Stomach smooth muscle (tissue), 2 donors: Measurements from ENCODE around the gene LY6G5C.

Experiments used
- H3K27ac ChIP-seq: one replicate; pipeline ENCODE4 v1.7.0; 2013; ENCODE audit warnings: mild to moderate bottlenecking, low read length, inconsistent platforms
- H3K27me3 ChIP-seq, 2 donors: one replicate each; pipeline ENCODE4 v1.7.0; 2013; ENCODE audit warnings: low read length in 2 of 2; ENCODE audit not compliant: insufficient read depth in 2 of 2, control insufficient read depth in 1 of 2
- H3K36me3 ChIP-seq, 2 donors: one replicate each; pipeline ENCODE4 v1.7.0; 2013; ENCODE audit warnings: low read length in 2 of 2; ENCODE audit not compliant: control insufficient read depth in 2 of 2, insufficient read depth in 2 of 2
- H3K4me1 ChIP-seq: one replicate; pipeline ENCODE4 v1.7.0; 2013; ENCODE audit warnings: low read length; ENCODE audit not compliant: control insufficient read depth, insufficient read depth
- H3K4me3 ChIP-seq, 2 donors: one replicate each; pipeline ENCODE4 v1.7.0; 2013; ENCODE audit warnings: low read length in 2 of 2
- H3K9ac ChIP-seq, 2 donors: one replicate each; pipeline ENCODE4 v1.7.0; 2013; ENCODE audit warnings: low read length in 2 of 2, mild to moderate bottlenecking in 1 of 2
- H3K9me3 ChIP-seq, 2 donors: one replicate each; pipeline ENCODE4 v1.7.0; 2013; ENCODE audit warnings: low read length in 2 of 2; ENCODE audit not compliant: control insufficient read depth in 2 of 2
- donor health status: healthy.
- donor health status: Pancreatic carcinoma.

Gene LY6G5C

DNA sequence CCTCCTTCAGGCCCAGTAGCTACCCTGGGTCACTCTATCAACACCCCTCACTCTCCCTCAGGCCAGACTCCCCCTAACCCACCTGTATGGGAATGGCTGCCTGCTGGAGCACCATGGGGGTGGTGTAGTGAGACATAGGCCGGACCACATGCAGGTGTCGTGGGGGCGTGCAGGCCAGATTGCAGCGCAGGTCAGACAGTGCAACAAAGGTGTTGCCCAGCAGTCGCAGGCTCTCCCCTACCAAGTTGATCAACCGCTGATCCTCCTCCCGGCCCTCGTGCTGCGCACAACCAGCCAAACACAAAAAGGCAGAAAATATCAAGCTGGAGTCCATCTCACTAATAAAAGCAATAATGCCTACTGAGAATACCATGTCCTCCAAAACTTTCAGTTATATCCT is 35.5 kb downstream of the LY6G5C start:
- H3K27ac ChIP-seq: no peak overlapping the region
- peaks cover 77 to 81% of the 10 kb centered on the region in 2 donors for H3K36me3 ChIP-seq
- no peaks in the 10 kb centered on the region for H3K9me3 ChIP-seq
- no peak overlapping the region for H3K4me3 ChIP-seq
- H3K4me1 ChIP-seq: peaks cover 3% of the 10 kb centered on the region
- H3K9ac ChIP-seq: no peak overlapping the region
- H3K27me3 ChIP-seq: no peaks in the 10 kb centered on the region

DNA sequence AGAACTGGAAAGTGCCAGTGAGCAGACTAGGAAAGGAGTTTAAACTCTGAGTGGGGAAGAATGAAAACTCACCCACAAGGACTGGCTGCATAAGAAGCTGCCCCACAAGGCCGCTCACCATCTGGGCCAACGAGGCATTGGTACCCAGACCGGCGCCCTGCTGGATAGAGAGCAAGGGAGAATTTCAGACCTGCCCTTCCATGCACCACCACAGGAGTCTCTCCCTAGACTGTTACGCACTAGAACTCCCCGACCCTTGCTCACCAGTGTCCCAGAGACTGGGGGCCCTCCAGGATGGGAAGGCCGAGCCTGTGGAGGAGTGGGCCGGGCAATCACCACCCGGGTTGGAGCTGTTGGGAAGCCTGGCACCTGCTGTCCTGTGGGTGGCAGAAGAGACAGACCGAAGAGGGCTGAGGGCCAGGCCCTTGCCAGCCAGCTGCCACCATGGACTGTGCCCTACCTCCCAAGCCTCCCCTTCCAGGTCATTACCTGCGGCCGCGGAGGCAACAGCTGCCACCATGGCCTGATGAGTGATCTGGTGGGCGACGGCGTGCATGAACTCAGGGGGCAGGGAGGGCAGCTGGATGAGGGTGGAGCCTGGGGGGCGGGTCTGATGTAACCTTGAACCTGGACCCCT is 36.9 kb downstream of the LY6G5C start:
- Histone ChIP-seq H3K27ac (no peak overlapping the region), H3K36me3 (peaks cover 78 to 84% of the 10 kb centered on the region in 2 donors), H3K9me3 (no peaks in the 10 kb centered on the region), H3K27me3 (no peaks in the 10 kb centered on the region), H3K4me3 (no peak overlapping the region), H3K9ac (no peak overlapping the region), H3K4me1 (no peaks in the 10 kb centered on the region)

DNA sequence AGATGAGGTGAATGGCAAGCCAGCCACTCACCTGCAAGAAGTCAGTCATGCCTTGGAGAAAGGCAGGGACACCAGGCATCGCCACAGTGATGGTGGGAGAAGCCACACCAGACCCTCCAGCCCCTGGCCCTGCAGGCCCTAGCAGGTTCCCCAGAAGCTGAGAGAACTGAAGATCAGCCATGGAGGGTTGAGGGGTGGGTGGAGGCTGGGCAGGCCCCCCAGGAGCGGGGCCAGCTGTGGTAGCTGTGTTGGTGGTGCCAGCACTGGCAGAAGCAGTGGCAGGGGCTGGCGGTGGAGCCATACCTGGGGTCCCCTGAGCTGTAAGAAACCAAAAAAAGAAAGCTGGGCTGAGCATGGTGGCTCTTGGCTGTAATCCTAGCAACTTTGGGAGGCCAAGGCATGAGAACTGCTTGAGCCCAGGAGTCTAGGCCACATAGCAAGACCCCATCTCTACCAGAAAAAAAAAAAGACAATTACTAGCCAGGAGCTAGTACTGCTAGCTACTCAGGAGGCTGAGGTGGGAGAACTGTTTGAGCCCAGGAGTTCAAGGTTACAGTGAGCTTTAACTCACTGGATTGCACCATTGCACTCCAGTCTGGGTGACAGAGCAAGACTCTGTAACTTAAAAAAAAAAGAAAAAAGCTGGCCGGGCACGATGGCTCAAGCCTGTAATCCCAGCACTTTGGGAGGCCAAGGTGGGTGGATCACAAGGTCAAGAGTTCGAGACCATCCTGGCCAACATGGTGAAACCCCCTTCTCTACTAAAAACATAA is 37.9 kb downstream of the LY6G5C start:
- Histone ChIP-seq H3K4me3 (no peak overlapping the region), H3K4me1 (no peaks in the 10 kb centered on the region), H3K9me3 (no peaks in the 10 kb centered on the region), H3K27ac (no peak overlapping the region), H3K27me3 (no peaks in the 10 kb centered on the region), H3K9ac (no peak overlapping the region), H3K36me3 (peaks cover 71 to 76% of the 10 kb centered on the region in 2 donors)

DNA sequence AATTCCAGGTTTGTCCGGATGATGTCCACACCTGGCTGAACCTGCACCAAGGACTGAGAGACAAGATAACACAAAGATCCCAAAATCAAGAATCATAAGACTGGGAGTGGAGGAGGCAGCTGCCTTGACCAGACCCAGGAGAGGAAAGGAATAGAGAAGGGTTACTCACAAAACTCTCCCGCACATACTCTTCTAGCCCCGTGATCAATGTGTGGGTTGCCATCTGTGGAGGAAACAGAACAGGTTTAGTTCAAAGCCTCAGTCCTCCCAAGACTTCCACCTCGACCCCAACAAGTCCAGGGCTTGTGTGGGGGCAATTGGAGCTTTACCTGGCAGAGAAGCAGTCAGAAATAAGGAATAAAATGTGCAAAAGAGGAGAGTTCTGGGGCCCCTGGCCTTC is 39.5 kb downstream of the LY6G5C start:
- Histone ChIP-seq H3K9me3 (no peaks in the 10 kb centered on the region), H3K27ac (no peak overlapping the region), H3K36me3 (peaks cover 74 to 78% of the 10 kb centered on the region in 2 donors), H3K9ac (no peak overlapping the region), H3K27me3 (no peaks in the 10 kb centered on the region), H3K4me1 (no peaks in the 10 kb centered on the region), H3K4me3 (no peak overlapping the region)

DNA sequence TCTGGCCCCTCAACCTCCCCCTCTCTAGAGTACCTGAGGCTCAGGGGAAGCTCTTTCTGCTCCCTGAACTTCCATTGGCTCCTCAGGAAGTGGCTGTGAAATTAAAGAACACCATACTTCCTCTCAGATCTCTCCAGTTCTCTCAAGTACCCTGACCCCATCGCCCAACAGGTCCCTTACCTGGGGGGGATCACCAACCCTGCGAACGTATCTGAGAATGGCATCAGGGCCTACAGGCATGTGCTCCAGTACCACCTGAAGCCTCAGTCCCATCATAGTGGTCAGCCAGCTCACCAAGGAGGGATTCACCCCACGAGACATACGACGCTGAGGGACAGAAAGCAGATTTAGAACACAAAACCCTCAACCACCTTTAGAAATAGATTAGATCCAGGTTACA is 40.3 kb downstream of the LY6G5C start:
- H3K4me3 ChIP-seq: no peak overlapping the region
- H3K27me3 ChIP-seq: no peaks in the 10 kb centered on the region
- H3K9ac ChIP-seq: no peak overlapping the region
- H3K9me3 ChIP-seq: no peaks in the 10 kb centered on the region
- no peak overlapping the region for H3K27ac ChIP-seq
- no peaks in the 10 kb centered on the region for H3K4me1 ChIP-seq
- peaks cover 74 to 78% of the 10 kb centered on the region in 2 donors for H3K36me3 ChIP-seq

DNA sequence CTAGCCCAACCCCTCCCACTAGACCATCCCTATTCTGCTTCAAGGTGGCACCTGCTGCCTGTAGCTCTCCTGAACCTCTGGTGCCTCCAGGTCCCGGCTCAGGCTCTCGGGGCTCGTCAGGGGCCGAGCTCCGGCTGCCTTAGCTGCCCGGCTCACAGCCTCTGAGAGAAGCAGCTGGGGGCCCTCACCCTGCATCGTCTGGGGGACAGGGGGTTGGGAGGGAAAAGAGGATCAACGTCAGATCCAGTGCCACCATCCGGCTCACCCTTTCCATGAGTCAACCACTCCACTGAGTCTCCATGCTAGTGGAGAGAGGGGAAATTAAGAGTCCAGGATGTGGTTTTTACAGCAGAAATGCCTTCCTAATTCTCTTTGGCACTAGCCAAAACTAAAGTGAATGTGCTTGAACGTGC is 41.4 kb downstream of the LY6G5C start:
- Histone ChIP-seq H3K9ac (no peak overlapping the region), H3K27ac (no peak overlapping the region), H3K9me3 (no peaks in the 10 kb centered on the region), H3K4me3 (no peak overlapping the region), H3K36me3 (peaks cover 74 to 78% of the 10 kb centered on the region in 2 donors), H3K4me1 (no peaks in the 10 kb centered on the region), H3K27me3 (no peaks in the 10 kb centered on the region)

DNA sequence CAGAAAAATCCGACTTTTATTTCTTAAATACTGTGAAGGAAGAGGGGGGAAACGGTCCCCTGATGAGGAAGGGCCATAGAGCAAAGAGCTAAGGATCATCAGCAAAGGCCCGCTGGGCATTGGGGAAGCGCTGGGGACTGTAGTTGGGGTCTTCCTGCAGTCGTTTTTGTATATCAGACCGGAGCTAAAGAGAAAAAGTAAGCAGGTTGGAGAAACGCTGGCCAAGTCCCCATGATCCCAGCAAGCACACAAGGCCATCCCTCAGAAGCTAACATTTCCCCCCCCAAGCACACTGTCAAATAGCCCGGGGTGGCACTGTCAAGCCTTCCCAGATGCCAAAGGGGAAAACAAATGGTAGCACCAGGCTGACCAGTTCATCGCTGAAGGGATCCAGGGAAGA is 41.8 kb downstream of the LY6G5C start:
- Histone ChIP-seq H3K27ac (no peak overlapping the region), H3K4me3 (no peak overlapping the region), H3K9ac (no peak overlapping the region), H3K4me1 (no peaks in the 10 kb centered on the region), H3K36me3 (peaks cover 74 to 78% of the 10 kb centered on the region in 2 donors), H3K9me3 (no peaks in the 10 kb centered on the region), H3K27me3 (no peaks in the 10 kb centered on the region)

DNA sequence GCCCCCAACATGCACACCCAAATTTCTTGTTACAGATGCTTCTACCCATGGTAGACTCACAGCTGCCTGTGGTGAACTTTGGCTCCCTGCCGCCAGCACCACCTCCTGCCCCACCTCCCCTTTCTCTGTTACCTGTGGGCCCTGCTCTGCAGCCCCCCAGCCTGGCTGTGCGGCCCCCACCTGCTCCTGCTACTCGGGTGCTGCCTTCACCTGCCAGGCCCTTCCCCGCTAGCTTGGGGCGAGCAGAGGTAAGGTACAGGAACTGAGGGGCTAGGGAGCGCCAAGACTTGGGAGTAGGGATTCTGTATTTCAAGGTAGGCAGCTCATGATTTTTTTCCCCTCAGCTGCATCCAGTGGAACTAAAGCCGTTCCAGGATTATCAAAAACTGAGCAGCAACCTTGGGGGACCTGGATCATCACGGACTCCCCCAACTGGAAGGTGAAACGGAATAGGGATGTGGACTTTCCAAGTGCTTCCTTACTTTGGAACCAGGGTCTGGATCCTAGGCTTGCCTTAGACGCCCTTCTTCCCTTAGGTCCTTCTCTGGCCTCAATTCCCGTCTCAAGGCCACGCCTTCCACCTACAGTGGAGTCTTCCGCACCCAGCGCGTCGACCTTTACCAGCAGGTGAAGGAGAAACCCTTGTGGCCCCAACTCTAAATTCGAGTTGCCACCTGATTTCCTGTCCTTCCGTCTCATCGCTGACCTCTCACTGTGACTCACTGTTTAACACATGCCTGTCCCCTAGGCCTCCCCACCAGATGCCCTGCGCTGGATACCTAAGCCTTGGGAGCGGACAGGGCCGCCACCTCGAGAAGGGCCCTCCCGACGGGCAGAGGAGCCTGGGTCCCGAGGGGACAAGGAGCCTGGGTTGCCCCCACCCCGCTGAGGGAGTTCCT is 43.9 kb downstream of the LY6G5C start:
- peaks cover 64 to 75% of the 10 kb centered on the region in 2 donors for H3K36me3 ChIP-seq
- H3K4me3 ChIP-seq: no peak overlapping the region
- H3K9me3 ChIP-seq: no peaks in the 10 kb centered on the region
- H3K4me1 ChIP-seq: no peaks in the 10 kb centered on the region
- H3K9ac ChIP-seq: no peak overlapping the region
- H3K27ac ChIP-seq: no peak overlapping the region
- H3K27me3 ChIP-seq: no peaks in the 10 kb centered on the region

DNA sequence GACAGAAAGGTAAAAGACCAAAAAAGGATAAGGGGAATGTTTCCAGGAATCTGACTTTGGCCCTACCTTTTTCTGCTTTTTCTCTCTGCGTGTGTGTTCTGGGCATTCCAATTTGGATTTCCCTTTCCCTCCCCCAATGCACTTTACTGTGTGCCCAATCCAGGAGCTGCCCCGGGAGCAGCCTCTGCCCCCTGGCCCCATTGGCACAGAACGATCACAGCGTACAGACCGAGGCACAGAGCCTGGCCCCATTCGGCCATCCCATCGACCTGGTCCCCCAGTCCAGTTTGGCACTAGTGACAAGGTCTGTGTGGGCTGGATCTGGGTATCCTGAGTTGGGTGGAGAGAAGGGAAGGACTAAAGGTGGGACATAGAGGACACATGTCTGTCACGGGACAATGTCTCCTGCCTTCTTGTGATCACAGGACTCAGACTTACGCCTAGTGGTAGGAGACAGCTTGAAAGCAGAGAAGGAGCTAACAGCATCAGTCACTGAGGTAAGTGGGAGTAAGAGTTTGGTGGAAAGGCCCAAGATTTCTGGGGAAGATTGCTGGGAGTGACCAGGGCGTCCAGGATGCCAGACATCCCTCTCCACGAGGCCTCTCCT is 45.8 kb downstream of the LY6G5C start:
- no peak overlapping the region for H3K27ac ChIP-seq
- peaks cover 59 to 68% of the 10 kb centered on the region in 2 donors for H3K36me3 ChIP-seq
- H3K27me3 ChIP-seq: no peaks in the 10 kb centered on the region
- H3K4me1 ChIP-seq: no peaks in the 10 kb centered on the region
- no peaks in the 10 kb centered on the region for H3K9me3 ChIP-seq
- no peak overlapping the region for H3K4me3 ChIP-seq
- no peak overlapping the region for H3K9ac ChIP-seq

DNA sequence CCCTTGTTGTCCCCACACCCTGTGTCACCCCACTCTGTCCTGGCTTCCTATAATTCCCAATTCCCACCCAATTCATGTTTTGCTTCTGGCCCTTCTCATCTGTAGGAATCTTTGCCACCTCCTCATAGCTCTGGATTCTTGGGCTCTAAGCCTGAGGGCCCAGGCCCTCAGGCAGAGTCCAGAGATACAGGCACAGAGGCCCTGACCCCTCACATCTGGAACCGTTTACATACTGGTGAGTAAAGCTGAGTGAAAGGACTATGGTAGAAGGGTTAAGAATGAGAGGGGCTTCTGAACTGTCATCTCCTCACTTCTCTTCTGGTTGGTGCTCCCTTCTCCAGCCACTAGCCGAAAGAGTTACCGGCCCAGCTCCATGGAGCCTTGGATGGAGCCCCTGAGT is 46.7 kb downstream of the LY6G5C start:
- no peaks in the 10 kb centered on the region for H3K4me1 ChIP-seq
- no peak overlapping the region for H3K9ac ChIP-seq
- no peaks in the 10 kb centered on the region for H3K9me3 ChIP-seq
- no peak overlapping the region for H3K4me3 ChIP-seq
- H3K27ac ChIP-seq: no peak overlapping the region
- H3K27me3 ChIP-seq: no peaks in the 10 kb centered on the region
- peaks cover 61 to 66% of the 10 kb centered on the region in 2 donors for H3K36me3 ChIP-seq
